Panc1 (cell line): ENCODE measurements around the gene KDM4B. TPM values are rescaled to one million over a fixed set of nuclear protein-coding genes. Genes with fewer than 3 reads are reported as not detected.

Source experiments
- ATAC-seq: fragments of 200-7000 bp; cut with Tn5 transposase; 2 replicates; pipeline ENCODE4 v1.9.1; 2020; ENCODE audit warnings: mild to moderate bottlenecking, moderate library complexity
- BruUV-seq: library from RNA; stranded (reverse); fragments of 400-500 nt; replicated peaks from 2 replicates; lab custom pipeline; 2021; lab: Mats Ljungman, UMichigan
- CTCF ChIA-PET: fragments of 300-600 bp; sonication (Branson Sonifier 250); formaldehyde crosslinking; loops from one replicate; lab custom pipeline; 2022; ENCODE audit warnings: antibody characterized with exemption; lab: Charles Lee
- POLR2A ChIA-PET: fragments of 300-600 bp; sonication (Branson Sonifier 250); formaldehyde crosslinking; loops from one replicate; lab custom pipeline; 2022; ENCODE audit warnings: antibody characterized with exemption; lab: Charles Lee
- DNase-seq: peaks from one replicate; pipeline ENCODE4 v3.0.0-alpha.2; 2010; ENCODE audit warnings: low read depth, low spot score
- H3K27ac ChIP-seq: 2 replicates; pipeline ENCODE4 v1.5.1; 2011; ENCODE audit warnings: mild to moderate bottlenecking, low read length, inconsistent platforms
- H3K27me3 ChIP-seq: fragments of 200-500 bp; sonication (Bioruptor generic); 2 replicates; pipeline ENCODE4 v1.6.0; 2014; ENCODE audit warnings: low read length, inconsistent platforms; ENCODE audit not compliant: control insufficient read depth, insufficient read depth
- H3K36me3 ChIP-seq: fragments of 200-500 bp; sonication (Bioruptor generic); 2 replicates; pipeline ENCODE4 v1.5.1; 2014; ENCODE audit warnings: inconsistent platforms, mild to moderate bottlenecking, low read length, moderate library complexity; ENCODE audit not compliant: control insufficient read depth, insufficient read depth
- H3K4me1 ChIP-seq: 2 replicates; pipeline ENCODE4 v1.5.1; 2011; ENCODE audit warnings: inconsistent platforms, mild to moderate bottlenecking, low read length, moderate library complexity; ENCODE audit not compliant: control insufficient read depth, insufficient read depth
- H3K4me3 ChIP-seq, 2 experiments: 2 replicates each; pipeline ENCODE4 v1.5.1; 2011 to 2012; ENCODE audit warnings: low read depth in 2 of 2, low read length in 2 of 2, mild to moderate bottlenecking in 2 of 2, inconsistent platforms in 1 of 2, moderate library complexity in 1 of 2
- H3K9me3 ChIP-seq: fragments of 200-500 bp; sonication (Bioruptor generic); 2 replicates; pipeline ENCODE4 v1.5.1; 2014; ENCODE audit warnings: low read depth, mild to moderate bottlenecking, inconsistent platforms, low read length, moderate library complexity; ENCODE audit not compliant: control insufficient read depth, insufficient read depth
- CTCF ChIP-seq: fragments of 450-650 bp; IDR thresholded peaks from 2 replicates; pipeline ENCODE4 v1.5.1; 2017; ENCODE audit warnings: mild to moderate bottlenecking
- POLR2AphosphoS5 ChIP-seq: IDR thresholded peaks from 2 replicates; pipeline ENCODE4 v1.6.1; 2012; ENCODE audit warnings: mild to moderate bottlenecking, low read depth, low read length, moderate library complexity
- REST ChIP-seq, 2 experiments: IDR thresholded peaks; 2 replicates each; pipeline ENCODE4 v1.6.1; 2011 to 2012; ENCODE audit warnings: low read depth in 2 of 2, control low read depth in 1 of 2, low read length in 1 of 2, mild to moderate bottlenecking in 1 of 2, moderate library complexity in 1 of 2; ENCODE audit not compliant: insufficient read depth in 1 of 2
- SIN3A ChIP-seq: IDR thresholded peaks from 2 replicates; pipeline ENCODE4 v1.6.1; 2012; ENCODE audit warnings: low read depth, mild to moderate bottlenecking, low read length, moderate library complexity, borderline replicate concordance; ENCODE audit not compliant: insufficient read depth
- TCF7L2 ChIP-seq: IDR thresholded peaks from 2 replicates; pipeline ENCODE4 v1.6.1; 2011; ENCODE audit warnings: mild to moderate bottlenecking, low read depth, low read length, inconsistent platforms
- in situ Hi-C: cut with HindIII; loops from 2 replicates; pipeline ENCODE4 v1.10.0; 2016; ENCODE audit warnings: low sequenced_read_pairs, low pct_unique_long_range_greater_than_20kb
- intact Hi-C: fragments of 100-400 bp; cut with micrococcal nuclease; formaldehyde crosslinking; loops from one replicate; pipeline ENCODE4 v1.10.0; 2022; ENCODE audit not compliant: unreplicated experiment
- total RNA-seq: library from RNA; stranded (reverse); gene quantifications from one replicate; pipeline ENCODE4 v1.2.1, GENCODE V29; 2021; ENCODE audit not compliant: unreplicated experiment

Gene KDM4B
- total RNA-seq, 1 experiment from 2014 or later, result 18.4 TPM

- H3K4me3 ChIP-seq, result no peak overlapping the region
- no peaks in the 10 kb centered on the region for H3K9me3 ChIP-seq
- ATAC-seq (no peak), DNase-seq (no peak)
- ChIA-PET POLR2A (no interaction called here), CTCF (no interaction called here)
- no TSS peak for BruUV-seq
- H3K36me3 ChIP-seq, result no peaks in the 10 kb centered on the region
- intact Hi-C loops, result no loop called here
- no peaks in the 10 kb centered on the region for H3K27me3 ChIP-seq
- H3K4me1 ChIP-seq, result no peaks in the 10 kb centered on the region
- TF ChIP-seq REST (IDR thresholded peaks at IDR 0.05; ENCODE audit: insufficient read depth in 1 of 2, low read depth in 2 of 2, low read length in 1 of 2) (no peak), POLR2AphosphoS5 (no peak), TCF7L2 (no peak), SIN3A (no peak), CTCF (no peak)
- H3K27ac ChIP-seq, result no peak overlapping the region
- in situ Hi-C loops, result no loop called here
Observed at GRCh38 chr19:5108123-5108596, 139.2 kb downstream of the KDM4B start.

- CTCF ChIA-PET, result no interaction called here
- ATAC-seq (no peak), DNase-seq (no peak)
- no TSS peak for BruUV-seq
- intact Hi-C loops (no loop called here), in situ Hi-C loops (no loop called here)
- H3K4me1 ChIP-seq, result no peaks in the 10 kb centered on the region
- no peaks in the 10 kb centered on the region for H3K27me3 ChIP-seq
- no peak overlapping the region for H3K4me3 ChIP-seq
- no peaks in the 10 kb centered on the region for H3K36me3 ChIP-seq
- H3K9me3 ChIP-seq, result no peaks in the 10 kb centered on the region
- H3K27ac ChIP-seq, result no peak overlapping the region
- POLR2A ChIA-PET, result no interaction called here
- TF ChIP-seq TCF7L2 (no peak), POLR2AphosphoS5 (no peak), REST (IDR thresholded peaks at IDR 0.05; ENCODE audit: insufficient read depth in 1 of 2, low read depth in 2 of 2, low read length in 1 of 2) (no peak), CTCF (no peak), SIN3A (no peak)
Observed at GRCh38 chr19:5108866-5109265, 140.0 kb downstream of the KDM4B start.
